Left colon (tissue), 2 donors: ENCODE results near the gene ANKRD34A. TPM values are rescaled to one million over a fixed set of nuclear protein-coding genes. Genes with fewer than 3 reads are reported as not detected.

ENCODE experiments used
- ATAC-seq: fragments of 200-7000 bp; cut with Tn5 transposase; one replicate; pipeline ENCODE4 v1.9.1; 2020; ENCODE audit warnings: mild to moderate bottlenecking, moderate library complexity
- DNase-seq, 2 donors: peaks; one replicate each; pipeline ENCODE4 v3.0.0-alpha.2; 2020
- intact Hi-C, 2 donors: fragments of 100-400 bp; cut with DNase I in 1 of 2; cut with micrococcal nuclease in 1 of 2; formaldehyde crosslinking; loops; one replicate each; pipeline versions ENCODE4 v1.11.2 to v1.14.0; 2022; cut with DNase I, micrococcal nuclease
- total RNA-seq, 2 donors: library from RNA; stranded (reverse); fragmentation: NEBNext Ultra II Directional; extraction: Animal tissue kit (Norgen Biotek cat#: 25700); gene quantifications; one replicate each; pipeline ENCODE4 v1.2.1, GENCODE V29; 2021
- donor health status: DM: no; HTN: no; CAD: no.
- donor health status: DM: yes; HTN: yes; CAD: no.

ANKRD34A gene
- total RNA-seq, 2 donors from 2014 or later: 0.27 to 0.42 TPM

DNA sequence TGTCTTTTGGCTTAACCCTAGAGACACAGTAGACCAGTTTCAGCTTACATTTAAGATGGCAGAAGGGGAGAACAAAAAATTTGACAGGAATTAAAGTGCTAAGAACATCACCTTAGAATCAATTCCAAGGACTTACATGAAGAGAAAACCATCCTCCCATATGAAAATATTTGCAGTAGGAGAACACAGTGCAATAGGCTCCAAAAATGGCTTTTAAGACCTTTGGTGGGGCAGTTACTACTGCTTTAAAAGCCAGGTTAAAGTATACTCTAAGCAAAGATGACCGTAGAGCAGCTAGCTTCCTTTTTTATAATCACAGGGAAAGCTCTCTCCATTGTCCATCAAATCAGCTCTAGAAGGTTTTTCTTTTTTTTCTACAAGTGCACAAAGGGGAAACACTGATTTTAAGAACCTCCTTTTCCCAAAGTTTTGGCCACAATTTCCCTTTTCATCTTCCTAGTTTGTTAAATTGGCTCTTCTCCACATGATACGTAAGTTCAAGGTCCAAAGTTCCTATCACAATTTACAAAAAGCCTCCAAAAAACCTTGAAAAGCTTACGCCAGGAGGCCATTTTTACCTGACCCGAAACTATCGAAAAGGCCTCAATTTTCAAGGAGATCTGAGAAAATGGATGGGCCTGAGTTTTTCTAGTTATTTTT is 28.7 kb upstream of the ANKRD34A start:
- no peak for DNase-seq
- no peak for ATAC-seq
- intact Hi-C loops: no loop called here

DNA sequence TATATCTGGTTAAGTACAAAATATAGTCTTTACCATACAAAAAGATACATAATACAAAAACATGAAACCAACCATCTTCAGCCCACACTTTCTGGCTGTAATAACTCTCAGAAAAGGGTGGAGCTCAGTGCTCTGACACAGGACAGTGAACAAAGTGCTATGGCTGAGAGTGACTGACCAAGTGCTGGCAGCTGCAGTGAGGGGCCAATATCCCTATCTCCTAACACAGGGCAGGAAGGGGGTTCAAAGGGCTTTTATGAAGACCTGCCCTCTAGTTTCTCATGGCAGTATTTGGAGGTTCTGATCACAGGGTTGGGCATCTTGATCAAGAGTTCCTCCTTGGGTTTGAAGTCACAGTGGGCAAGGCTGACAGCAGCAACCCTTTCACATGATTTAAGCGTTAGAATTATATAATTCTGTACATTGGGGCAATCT is 28.1 kb upstream of the ANKRD34A start:
- ATAC-seq (no peak), DNase-seq (no peak)
- intact Hi-C loops: no loop called here

DNA sequence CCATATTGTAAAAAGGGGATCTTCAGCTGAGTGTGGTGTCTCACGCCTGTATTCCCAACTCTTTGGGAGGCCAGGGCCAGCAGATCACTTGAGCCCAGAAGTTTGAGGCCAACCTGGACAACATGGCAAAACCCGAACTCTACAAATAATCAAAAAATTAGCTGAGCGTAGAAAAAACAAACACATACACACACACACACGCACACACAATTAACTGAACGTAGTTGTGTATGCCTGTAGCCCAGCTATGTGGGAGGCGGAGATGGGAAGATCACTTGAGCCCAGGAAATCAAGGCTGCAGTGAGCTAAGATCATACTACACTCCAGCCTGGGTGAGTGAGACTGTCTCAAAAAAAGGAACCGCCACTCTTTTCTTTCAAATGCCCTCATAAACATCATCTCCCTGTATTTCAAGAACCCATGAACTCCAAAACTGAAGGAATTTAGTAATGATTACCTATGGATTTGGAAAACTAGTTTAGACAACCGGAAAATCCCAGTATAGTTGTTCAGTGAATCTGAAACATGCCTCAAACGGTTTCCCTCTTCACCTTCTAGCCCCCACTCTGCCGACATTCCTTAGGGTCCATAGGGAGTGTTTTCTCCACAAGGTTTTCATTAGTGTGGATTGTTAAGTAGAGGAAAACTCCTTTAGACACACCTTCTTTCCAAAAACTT is 27.5 kb upstream of the ANKRD34A start:
- intact Hi-C loops: no loop called here
- no peak for DNase-seq

DNA sequence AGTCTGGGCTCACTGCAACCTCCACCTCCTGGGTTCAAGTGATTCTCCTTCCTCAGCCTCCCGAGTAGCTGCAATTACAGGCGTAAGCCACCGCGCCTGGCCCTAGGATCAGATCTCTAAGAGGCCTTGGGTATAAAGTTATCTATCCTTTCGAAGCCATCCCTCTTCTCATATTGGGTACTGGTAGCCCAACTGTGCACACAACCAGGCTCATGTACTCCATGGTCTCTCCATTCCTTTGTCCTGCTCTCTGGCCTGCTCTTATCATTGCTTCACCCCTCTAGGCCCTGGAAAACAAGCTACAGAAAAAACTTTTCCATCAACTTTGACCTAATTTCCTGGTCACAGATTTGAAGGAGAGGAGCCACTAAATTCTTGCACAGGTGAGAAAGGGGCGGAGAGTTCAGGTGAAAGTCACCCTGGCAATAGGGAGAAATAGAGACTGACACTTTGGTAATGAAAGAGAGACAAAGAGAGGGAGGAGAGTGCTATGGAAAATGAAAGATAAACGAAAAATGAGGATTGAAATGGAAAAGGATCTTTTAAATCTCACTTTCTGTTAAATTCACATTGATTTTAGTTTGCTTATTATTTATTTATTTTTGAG is 26.0 kb upstream of the ANKRD34A start:
- intact Hi-C loops: no loop called here
- DNase-seq (no peak), ATAC-seq (peak; percentile 25)

More for the DNA sequence above, 27.5 kb upstream of the ANKRD34A start:
- ATAC-seq: no peak

DNA sequence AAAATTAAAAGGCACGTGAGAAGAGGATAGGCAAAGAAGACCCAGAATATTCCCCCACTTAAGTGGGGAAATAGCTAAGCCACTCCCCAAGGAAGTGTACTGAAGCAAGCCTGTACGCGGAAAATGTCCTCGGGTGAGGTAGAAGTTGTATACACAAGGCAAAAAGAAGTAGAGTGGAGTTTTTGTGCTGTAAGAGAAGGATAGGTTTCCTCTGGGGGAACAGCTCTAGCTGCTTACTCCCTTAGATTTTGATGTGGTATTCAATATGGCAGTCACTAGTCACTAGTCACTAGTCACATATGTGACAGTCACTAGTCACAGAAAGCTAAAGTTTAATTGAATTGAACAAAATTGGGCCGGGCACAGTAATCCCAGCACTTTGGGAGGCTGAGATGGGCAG is 24.4 kb upstream of the ANKRD34A start:
- no peak for ATAC-seq
- intact Hi-C loops: no loop called here
- peak in 1 of 2 donors; percentile 12 for DNase-seq

DNA sequence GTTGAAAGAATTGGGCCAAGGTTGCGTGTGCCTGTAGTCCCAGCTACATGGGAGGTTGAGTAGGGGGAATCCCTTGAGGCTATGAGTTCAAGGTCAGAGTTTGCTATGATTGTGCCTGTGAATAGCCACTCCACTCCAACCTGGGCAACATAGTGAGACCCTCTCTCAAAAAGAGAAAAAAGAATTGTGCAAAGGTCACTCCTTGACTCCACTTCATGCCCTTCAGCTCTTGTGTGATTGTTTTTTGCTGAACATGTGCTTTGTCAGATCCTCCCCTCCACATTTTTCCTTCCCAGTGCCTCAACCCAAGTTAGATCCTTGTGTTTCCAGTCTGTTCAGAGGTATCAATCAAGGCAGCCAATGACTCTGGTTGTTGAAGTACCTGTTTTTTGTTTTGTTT is 23.6 kb upstream of the ANKRD34A start:
- ATAC-seq: no peak
- no peak for DNase-seq
- intact Hi-C loops: no loop called here

DNA sequence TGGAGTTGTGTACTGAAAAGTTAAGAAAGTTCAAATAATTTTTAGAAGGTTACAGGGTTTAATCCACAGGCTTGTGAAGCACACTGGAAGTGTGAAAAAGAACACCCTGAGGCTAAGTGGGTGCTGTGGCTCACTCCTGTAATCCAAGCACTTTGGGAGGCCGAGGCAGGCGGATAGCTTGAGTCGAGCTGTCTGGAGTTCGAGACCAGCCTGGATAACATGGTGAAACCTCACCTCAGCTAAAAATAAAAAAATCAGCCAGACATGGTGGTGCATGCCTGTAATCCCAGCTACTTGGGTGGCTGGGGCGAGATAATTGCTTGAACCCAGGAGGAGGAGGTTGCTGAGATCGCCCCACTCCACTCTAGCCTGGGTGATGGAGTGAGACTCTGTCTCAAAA is 22.2 kb upstream of the ANKRD34A start:
- ATAC-seq: no peak
- DNase-seq: no peak

DNA sequence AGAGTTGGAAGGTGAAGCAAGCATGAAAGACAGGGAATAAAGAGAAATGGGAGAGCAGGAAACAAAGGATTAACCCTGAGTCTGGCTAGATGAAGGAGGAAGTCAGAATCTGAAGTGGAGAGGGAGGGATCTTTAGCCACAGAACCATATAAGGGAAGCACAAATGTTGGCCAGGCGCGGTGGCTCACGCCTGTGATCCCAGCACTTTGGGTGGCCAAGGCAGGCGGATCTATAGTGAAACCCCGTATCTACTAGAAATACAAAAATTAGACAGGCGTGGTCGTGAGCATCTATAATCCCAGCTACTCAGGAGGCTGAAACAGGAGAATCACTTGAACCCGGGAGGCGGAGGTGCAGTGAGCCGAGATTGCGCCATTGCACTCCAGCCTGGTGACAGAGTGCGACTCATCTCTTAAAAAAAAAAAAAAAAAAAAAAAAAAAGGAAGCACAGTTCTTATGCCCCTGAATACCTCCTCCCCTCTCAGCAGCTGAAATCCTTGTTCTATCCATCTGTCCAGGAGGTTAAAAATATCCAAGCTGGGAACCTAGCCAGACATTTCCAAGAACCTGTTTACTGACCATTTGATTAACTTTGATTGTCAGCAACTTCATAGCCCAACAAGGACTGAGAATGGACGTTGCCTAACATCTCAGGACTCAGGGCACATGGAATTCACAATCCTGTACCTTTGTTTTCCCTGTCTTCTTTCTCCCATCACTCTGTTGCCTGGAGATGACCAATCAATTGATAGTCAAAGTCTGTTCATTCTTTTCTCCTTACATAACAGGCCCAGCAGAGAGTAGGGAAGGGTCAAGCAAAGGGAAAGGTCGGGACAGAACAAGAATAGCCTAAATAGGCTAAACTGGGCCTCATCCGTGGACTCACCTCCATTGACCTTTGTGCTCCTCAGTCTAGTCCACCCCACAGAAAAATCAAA is 21.4 kb upstream of the ANKRD34A start:
- ATAC-seq (peak; percentile 48), DNase-seq (peak in 1 of 2 donors; percentile 51)
- intact Hi-C loops: no loop called here

More for the DNA sequence above, 22.2 kb upstream of the ANKRD34A start:
- intact Hi-C loops: no loop called here

DNA sequence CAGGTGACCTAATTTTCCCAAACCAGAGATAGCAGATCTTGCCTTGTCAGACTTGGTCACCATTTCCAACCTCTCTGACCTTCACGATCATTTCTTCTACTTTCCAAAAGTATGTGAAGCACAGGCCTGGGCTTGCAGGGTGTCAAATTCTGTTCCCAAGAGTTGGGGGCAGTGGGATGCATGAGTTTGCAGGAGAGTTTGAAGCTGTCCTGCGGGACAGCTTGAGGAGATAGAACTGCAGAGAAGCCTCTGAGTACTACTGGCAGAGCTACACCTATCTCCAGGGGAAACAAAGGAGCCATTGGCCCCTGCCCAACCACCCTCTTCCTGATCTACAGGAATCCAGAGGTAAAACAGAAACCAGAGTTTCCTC is 20.7 kb upstream of the ANKRD34A start:
- intact Hi-C loops: no loop called here
- ATAC-seq: no peak
- DNase-seq: peak in 1 of 2 donors; percentile 35

DNA sequence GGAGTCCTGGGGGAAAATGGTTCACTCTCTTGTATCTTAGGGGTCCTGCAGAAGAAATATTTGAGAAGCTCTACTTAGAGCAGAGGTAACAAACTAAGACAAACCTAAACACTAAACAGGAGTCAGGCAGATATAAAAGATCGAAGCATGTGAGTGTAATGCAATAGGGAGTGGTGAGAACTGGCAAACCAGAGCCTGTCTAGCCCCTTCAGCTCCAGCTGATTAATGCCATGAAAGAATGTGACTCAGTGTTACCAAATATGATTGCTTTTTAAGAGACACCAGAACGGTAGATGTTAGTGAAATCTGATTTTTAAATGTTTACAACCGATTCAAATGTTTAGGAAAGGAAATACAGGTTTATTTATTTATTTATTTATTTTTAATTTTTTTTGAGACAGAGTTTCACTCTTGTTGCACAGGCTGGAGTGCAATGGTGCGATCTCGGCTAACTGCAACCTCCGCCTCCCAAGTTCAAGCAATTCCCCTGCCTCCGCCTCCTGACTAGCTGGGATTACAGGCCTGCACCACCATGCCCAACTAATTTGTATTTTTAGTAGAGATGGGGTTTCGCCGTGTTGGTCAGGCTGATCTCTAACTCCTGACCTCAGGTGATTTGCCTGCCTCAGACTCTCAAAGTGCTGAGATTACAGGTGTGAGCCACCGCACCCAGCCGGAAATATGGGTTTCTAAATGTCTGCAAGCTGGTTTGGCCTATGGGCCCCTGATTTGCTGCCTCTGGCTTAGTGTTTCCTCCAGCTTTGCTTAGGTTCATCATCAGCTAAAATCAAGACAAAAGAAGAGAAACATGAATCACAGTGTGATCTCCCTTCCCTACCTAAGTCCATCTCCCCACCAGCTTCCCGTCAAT is 19.8 kb upstream of the ANKRD34A start:
- no peak for ATAC-seq
- intact Hi-C loops: no loop called here
- peak in 1 of 2 donors; percentile 43 for DNase-seq

DNA sequence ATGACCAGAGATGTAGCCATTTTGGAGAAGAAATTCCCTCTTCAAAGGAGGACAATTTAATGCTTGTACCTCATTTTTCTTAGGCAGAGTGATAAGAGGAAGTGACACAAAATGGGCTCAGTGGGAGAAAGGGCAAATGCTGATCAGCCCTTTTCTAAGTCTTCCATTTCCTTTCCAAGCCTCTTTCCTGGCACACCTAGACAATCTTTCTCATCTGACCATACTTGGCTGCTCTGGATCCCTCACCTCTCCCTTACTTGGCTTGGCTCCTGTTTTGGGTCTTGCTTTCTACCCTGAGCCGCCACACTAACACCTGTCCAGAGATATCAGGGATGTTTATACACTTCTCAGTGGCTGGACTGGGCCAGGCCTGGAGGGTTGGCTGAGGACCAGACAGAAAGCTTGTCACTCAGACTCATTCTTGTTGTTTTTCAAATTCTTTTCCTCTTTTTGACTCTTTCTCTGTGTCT is 18.9 kb upstream of the ANKRD34A start:
- ATAC-seq (peak; percentile 17), DNase-seq (peak in 1 of 2 donors; percentile 48)
- intact Hi-C loops: no loop called here

DNA sequence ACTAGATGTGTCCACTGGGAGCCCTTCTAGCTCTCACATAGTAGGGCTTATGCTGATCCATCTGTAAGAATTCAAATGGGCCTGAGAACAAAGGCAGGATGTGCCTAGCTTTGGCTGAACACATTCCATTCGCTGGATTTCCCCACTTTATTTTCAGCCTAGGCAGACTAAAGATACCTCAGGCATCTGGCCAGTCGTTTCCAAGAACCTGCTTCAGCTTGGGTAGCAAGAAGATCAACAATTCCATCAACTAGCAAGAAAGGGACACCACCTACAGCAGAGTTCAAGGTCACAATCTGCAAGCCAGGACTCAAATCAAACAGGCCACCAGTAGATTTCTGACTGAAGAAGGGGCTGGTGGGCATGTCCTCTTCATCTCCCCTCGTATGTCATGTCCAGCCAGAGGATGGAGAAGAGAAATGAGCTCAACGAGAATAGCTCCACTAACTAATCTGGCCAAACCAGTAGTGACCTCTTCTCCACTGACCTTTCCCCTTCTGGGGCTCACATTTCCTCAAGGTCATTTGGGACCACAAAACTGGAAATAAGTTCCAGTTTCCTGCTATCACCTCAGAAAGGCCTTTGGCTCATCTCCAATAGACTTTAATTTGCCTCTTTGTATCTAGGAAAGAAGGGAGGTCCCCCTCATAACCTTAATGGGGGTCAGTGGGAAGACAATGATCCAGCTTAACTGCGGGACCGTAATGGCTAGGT is 17.8 kb upstream of the ANKRD34A start:
- intact Hi-C loops: no loop called here
- ATAC-seq: no peak
- no peak for DNase-seq

DNA sequence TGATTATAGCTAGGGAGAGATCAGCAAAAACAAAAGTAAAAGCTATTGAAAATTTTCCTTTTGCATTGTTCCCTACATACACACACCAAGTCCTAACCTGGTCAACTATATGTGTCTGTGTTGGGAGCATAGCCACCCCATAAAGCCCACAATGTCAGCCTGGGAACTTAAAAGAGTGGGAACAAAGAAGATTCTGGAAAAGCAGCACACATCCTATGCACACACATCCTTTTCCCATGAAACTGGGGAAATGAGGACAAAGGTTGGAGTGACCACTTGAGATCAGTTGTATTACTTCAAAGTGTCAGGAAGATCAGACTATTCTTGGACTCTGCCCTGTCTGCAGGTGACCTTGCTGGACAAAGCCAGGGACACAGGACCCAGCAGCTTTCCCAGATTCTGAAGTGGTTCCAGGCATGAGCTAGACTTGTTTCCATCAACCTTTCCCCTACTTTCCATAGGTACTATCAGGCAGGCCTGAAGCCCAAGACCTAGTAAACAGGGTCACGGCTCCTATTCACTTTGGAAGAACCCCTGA is 16.2 kb upstream of the ANKRD34A start:
- DNase-seq (no peak), ATAC-seq (no peak)
- intact Hi-C loops: no loop called here

DNA sequence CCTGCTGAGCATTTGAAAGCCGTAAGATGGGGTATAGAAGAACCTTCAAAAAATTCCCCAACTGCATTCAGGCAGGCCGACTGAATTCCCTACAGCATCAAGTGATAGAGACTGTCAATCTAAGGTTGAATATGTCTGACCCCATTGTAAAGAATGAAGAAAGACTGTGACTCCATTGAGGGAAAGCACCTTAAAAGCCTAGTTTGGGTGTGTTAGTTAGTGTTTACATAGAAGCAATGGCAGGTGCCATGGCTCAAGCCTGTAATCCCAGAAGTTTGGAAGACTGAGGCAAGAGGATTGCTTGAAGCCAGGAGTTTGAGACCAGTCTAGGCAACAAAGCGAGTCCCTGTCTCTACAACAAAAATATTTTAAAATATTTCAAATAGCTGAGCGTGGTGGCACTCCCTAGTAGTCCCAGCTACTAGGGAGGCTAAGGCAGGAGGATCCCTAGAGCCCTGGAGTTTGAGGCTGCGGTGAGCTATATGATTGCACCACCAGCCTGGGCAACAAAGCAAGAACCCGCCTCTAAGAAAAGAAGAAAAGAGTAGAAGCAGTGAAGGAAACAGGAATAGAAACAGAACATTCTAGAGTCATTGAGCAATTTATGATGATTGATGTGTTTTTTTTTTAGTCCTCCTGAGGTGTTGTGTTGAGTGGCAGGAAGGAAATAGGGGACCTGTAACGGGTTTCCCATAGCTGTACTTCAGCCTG is 15.5 kb upstream of the ANKRD34A start:
- DNase-seq (no peak), ATAC-seq (peak; percentile 27)
- intact Hi-C loops: loop anchor here in 1 of 2 donors (5.0 kb wide), 1 partner anchor 32 kb away; no protein-coding TSS in a partner anchor

DNA sequence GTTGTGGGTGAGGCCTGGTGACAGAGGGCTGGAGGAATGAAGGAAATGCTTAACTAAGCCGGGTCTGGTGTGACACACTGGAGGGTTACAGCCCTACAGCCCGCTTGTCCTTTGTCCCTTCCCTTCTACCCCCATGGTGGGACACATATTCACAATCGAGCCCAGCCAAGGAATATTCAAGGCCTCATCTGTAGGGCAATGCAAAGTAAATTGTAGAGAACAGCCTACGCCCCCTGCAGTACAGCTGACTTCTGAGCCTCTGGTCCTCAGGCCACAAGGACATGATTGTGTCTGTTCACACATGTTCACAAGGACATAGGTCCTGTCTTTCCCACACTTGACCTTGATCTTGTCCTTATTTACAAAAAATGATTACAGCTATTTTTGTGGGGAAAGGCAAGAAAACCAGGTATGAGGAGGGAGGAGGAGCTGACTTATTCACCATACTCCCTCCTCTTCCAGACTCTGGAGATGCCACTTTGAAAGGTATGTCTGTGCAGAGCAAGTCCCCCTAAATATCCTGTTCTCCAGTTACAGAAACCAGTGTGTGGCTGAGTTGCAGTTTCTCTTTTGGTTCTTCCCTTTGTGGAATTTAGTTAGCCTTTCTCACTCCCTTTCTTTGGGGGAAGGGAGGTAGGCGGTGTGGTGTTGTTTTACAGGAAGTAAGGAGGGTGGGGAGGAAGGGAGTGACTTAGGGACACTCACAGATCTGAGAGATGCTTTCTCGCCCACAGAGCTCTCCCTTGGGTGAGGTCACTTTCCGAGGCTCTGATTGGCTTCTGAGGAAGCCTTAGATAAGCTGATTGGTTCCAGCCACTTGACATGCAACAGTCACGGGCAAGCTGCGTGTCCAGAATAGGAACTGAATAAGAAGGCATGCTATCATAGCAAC is 14.7 kb upstream of the ANKRD34A start:
- ATAC-seq: peak; percentile 84
- peak; percentile 89 to 98 for DNase-seq
- intact Hi-C loops: loop anchor here in 1 of 2 donors (5.0 kb wide), 1 partner anchor 33 kb away; no protein-coding TSS in a partner anchor
